Measurements from ENCODE around the gene FAM162B.
"Not testable (repeated sequence)": the region's sequence is repeated elsewhere in the genome, so short reads cannot be mapped to it uniquely, and the experiment has no call there.

Gene FAM162B

GRCh38 chr6:116714761-116715160, 50.8 kb downstream of the FAM162B start:
- DNase-seq, result no peak

- DNase-seq, result no peak
These were observed 51.2 kb downstream of the FAM162B start for GRCh38 chr6:116714296-116714695.

- no peak for DNase-seq
These were observed 59.6 kb downstream of the FAM162B start for GRCh38 chr6:116705917-116706316.

GRCh38 chr6:116703888-116704287, 61.6 kb downstream of the FAM162B start:
- DNase-seq, result not testable (repeated sequence)
